SW 1271 (cell line): Measurements from ENCODE around the gene NEK11.

ENCODE experiments used
- DNase-seq, 2 experiments: peaks; one replicate each; lab custom pipeline; 2025; lab: John Stamatoyannopoulos, UW

Gene NEK11

DNA sequence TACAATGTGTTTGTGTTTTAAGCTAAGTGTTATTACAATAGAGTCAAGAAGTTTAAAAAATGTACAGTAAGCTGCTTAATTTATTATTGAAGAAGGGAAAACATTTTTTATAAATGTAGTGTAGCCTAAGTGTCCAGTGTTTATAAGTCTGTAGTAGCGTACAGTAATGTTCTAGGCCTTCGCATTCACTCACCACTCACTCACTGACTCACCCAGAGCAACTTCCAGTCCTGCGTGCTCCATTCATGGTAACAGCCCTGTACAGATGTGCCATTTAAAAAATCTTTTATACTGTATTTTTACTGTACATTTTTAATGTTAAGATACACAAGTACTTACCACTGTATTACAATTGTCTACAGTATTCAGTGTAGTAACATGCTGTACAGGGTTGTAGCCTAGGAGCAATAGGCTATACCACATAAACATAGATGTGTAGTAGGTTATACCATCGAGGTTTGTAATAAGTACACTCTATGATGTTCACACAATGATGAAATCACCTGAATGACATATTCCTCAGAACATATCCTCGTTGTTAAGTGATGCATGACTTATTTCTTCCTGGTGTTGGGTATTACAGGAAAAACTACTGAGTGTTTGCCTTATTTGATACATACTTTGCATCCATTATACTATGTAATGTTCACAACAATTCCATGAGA is 198.3 kb downstream of the NEK11 start:
- no peak for DNase-seq

DNA sequence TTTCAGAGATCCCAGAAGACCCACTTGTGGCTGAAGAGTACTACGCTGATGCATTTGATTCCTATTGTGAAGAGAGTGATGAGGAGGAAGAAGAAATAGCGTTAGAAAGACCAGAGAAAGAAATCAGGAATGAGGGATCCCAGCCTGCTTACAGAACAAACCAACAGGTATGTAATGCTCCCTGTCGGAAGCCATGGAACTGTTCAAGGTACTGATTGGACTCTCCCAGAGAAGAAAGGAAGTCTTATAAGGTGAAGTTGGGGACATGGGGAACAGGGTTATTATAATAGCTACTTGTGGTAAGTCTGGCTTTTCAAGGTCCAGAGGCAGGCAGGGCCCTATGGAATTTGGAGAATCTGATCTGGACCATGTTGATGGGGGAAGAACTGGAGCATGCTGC is 201.8 kb downstream of the NEK11 start:
- DNase-seq, result no peak

DNA sequence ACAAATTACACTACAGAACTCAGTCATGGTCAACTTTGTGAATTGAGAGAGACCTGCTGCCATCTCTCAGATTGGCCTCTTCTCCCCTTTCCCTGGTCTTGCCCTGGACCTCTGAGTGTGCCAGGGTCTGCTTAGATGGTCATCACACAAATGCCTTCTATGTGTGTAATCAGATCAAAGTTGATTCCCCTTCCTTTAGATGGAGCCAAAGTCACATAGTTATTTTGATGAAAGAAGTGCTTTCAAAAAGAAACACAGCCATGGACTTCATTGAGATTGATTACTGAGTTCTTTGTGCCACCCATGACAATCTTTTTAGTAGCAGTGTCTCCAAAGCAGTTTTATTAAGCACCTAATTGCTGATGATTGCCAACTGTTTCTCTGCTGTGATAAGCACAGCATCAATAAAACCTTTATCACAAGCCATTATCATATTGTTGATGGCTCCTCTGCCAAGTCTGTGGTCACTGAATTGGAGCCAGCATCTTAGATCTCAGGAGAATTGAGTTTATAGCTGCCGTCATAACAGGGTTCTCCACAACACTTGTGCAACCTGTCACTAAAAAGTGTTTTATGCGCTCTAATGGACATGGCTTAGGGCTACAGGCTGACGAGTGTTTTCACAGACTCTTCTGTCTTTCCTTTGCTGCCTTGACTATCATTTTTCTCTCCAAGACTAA is 205.2 kb downstream of the NEK11 start:
- DNase-seq, result no peak

DNA sequence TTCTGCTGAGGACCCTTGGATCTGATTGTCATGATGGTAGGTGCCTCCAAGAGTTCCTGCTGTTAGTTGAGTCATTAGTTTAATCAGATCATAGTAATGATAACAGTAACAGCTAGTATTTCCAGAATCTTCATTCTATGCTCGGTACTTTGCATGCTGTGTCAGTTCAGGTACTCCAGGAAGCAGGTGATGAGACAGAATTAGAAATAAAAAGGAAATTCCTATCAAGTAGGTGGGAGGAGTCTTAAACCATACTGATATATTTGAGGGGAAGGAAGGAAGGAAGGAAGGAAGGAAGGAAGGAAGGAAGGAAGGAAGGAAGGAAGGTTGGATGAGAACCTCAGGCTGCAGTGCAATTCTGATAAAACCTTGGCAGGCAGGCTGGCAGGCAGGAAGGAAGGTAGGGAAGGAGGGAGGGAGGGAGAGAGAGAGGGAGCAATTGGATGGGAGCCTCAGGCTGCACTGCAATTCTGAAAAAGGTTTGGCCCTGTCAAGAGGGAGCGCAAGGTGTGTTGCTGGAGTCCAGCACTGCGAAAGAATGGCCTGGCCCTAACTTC is 206.1 kb downstream of the NEK11 start:
- no peak for DNase-seq

DNA sequence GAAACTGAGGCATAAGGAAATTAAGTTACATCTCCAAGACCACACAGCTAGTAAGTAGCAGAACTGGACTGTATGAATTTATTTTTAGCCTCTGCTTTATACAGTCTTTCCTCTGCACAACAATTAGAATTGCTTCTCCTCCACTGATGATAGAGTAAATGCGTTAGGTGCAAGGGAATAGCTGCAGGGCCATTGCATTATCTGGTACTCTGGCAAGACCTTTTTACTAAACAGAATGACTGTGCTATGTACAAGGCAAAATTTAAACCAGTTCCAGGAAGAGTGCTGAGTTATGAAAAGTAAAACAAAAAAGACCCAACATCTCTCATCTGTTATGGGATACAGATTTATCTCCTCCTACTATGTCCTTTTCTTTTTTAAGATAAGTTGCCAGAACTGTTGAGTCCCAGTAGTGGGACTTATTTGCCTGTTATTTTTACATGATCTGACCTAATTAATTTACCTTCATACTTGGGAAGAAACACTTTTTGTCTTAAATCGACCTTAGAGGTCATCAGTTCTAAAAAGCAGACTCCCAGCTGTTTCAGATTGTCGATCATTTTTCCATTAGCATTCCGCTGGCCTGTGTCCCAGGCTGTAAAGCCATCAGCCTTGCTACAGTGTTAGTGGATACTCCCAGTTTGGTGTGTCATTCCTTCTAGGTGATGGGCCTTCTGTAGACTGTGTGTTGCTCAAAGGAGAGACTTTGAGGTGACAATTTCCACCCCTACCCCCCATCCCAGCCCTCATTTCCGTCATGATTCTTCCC is 207.4 kb downstream of the NEK11 start:
- DNase-seq, result no peak

DNA sequence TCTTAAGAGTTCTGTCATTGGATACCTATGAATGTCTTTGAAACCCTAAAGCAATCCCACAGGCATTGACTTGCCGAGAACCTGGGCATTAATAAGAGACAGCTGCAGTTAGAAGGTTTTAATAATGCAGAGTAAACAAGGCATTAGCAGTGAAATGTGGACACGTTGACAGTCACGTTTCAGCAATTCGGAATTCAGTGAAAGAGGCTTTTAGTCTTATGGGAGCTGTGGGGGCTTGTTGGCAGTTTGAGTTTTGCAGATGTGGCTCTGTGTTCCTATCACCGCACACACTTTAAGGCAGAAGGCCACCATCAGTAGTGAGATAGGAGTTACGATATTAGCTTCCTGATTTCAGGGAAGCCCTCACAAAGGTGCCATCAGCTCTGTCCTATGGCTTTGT is 209.7 kb downstream of the NEK11 start:
- no peak for DNase-seq

DNA sequence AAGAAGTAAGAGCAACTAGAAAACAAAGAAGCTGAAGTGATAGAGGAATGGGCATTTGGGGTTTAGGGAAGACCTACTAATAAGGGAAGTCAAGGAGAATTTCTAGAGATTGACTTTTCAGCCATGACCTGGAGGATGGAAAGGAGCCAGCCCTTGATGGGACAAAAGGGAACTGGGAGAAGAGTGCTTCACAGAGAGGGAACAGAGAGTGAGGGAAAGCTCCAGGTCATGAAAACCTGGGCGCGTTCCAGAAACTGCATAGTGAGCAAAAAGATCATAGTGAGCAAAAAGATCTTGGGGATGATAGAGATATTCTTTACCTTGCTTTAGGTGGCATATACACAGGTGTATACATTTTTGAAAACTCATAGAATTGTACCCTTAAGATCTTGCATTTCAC is 211.8 kb downstream of the NEK11 start:
- no peak for DNase-seq

DNA sequence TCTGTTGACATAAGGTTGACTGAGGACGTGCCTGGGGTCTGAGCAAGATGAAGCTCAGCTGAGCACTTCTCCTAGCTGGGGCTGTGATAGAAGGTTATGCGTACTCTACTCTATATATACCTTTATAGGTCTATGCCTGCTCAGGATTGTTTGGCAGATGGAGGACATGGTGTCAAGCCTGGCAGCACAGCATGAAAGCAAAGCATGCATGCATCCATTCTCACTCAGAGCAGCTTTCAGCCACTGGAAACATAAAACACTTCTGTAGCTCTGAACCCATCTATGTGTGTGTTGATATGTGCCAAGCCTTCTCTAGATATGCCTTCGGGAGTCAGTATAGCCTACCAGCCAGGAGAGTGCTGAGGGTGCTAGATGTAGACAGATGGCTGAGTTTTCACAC is 212.6 kb downstream of the NEK11 start:
- DNase-seq, result no peak

DNA sequence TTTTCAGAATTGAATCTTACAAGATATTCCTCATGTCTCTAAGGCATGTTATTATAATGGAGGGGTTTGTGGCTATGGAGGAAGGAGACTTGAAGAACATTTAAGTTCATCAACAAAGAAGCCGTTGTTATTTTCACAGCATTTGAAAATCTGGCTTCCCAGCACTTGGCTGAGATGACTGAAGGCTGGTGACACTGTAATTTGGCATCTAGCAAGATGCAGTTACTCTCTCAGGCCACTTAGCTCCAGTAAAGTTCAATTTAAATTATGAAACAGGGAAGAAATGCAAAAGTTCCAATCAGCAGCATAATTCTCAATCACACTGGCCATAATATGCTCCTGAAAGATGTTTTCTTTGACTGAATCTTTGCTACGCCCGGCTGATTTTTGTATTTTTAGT is 215.5 kb downstream of the NEK11 start:
- DNase-seq, result no peak

DNA sequence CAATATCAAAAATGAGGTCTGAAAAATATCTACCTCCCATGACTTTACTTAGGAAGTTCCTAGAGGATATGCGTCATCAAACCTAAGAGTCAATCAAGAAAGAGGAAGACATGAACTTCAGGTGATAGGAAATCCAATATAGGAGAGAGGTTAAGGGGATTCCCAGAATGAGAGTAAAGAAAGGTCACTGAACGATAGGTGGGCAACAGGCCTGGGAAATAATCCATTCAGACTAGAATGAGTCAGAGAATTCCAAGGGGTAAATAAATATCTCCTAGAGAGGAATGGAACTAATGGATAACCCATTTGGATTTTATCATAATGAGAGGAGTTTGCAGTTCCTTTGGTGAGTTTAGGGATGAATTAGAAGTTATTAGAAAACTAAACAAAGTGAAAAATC is 223.8 kb downstream of the NEK11 start:
- DNase-seq, result no peak

DNA sequence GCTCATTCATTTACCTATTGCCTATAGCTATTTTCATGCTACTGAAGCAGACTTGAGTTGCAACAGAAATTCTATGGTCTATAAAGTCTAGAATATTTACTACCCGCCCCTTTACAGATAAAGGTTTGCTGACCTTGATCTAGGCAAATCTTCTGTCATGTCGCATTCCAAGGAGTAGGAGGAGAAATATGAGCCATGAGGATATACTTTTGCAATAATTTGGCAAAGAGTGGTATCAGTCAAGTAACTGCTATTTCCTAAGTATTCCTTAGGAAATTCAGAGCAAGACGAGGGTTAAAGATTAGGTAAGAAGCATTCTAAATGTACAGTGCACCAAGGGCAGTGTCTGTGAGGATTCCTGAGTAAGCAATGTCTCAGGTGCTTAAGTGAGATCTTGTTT is 233.8 kb downstream of the NEK11 start:
- DNase-seq, result no peak

DNA sequence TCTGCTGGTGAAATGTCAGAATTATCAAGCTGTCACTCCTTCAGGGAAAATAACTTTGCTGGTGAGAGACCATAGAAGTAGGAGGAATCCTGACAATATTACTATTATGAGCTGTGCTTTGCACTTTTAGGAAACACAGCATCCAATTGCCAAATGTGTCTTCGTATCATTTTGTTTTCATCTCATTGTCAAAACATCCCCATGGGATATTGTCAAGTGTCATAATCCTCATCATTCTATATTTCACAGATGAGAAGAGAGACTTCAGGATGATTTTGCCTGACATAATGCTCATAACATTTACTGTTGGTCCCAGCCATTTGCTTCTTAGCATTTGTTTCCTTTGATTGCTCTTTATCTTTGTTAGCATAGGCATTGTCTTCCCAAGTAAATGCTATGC is 234.4 kb downstream of the NEK11 start:
- DNase-seq, result no peak

DNA sequence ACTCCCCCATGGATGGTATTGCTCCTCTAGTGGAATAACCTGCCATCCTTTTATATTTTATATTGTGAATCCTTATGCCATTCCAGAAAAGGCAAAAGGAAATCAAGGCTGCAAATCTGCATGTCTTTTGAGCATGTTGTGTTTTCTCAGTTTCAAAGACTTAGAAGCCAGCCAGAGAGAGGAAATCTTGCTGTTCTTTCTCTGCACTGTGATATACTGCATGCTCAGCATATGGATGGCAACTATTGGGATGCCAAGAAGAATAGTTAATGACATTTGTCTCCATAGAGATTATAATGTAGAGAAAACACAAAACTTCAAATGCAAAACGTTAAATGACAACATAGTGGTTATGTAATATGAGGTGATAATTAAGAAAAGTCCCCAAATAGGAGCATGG is 248.9 kb downstream of the NEK11 start:
- no peak for DNase-seq

DNA sequence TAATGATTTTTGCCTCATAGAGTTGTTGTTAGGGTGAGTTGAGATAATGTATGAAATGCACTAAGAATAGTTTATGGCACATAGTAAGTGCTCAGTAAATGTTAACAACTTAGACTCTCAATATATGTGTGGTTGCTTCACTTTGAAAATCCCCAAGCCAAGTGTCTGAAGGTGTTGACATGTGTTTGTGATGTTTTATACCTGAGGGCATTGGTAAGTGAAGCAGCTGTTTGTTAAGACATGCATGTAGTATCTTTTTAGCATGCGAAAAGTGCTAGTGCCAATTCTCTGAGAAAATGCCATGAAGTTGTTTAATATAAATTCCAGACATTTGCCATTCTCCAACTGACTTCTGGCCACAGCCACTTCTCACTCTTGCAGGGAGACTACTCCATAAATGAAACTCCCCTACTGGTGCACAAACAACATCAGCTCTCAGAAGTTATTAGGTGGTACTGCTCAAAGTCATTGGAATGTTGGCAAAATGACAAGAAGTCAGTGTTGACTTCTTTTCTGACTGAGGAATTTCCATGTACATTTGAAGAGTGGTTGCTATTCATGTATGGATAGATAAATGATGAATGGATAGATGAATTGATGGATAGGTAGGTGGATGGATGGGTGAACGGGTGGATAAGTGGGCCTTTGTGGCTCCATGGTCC is 251.3 kb downstream of the NEK11 start:
- DNase-seq, result peak in 1 of 2 experiments; percentile 5

DNA sequence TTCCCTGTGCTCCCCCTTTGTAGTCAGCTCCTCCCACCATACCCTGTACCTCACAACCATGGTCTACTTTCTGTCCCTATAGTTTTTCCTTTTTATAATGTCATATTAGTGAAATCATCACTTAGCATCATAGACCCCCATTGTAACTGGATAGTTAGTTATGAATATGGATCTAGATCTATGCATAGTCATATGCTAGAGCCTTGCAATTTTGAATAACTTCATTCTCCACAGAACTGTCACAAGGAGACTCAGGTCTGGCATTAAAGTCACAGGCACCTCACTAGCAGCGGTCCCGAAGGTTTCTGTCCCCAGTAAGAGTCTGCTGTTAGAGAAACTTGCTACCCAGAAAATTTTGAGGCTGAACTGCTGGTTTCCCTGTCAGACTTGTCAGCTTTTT is 252.9 kb downstream of the NEK11 start:
- DNase-seq, result no peak

DNA sequence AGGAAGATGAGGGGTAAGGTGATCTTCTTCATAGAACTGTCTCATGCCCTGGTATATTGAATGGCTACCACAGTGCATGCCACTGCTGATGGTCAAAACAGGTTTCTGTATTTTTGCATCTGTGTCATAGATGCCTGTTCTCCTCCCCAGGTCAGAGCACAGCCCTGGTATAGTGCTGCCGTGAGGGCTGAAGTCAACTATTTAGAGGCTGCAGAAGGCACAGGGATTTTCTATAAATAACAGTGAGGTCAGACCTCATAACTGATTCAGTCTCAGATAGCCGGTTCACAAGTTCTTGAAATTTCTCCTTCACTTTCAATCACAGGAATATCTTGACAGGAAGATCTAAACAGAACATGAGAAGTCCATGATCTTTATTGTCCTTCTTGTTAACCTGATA is 255.7 kb downstream of the NEK11 start:
- no peak for DNase-seq

DNA sequence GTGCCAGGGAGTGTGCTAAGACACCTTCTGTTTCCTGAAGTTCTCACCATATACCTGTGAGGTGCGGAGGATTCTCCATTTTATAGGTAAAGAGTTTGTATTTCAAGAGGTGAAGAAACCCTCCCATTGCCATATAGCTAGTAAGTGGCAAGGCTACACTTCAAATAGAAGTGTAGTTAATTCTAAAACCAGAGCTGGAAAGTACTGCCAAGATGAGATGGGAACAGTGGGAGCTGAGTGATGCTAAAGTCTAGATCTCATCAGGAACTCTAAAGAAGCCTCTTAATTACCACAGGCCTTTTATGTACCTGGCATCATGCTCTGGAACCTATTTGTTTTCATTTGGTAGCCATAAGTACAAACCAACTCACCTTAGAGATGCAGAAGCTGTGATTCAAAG is 256.3 kb downstream of the NEK11 start:
- DNase-seq, result no peak

DNA sequence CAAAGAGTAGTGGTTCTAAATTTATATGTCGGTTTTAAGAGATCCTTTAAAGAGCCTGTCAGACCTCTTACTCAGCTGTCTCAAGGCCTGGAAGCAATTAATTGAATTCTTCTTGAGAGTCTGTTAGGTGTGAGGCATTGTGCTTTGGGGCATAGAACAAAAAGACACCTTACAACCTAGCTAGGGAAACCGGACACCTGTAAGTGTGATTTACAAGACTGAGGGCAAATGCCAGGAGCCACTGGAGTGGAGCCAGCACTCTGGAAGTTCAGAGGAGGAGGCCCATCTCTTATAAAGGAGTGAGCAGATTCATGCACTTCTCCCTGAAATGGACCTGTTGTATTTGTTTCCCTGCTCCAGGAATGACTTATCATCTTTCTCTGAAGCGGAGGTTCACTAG is 257.2 kb downstream of the NEK11 start:
- no peak for DNase-seq

DNA sequence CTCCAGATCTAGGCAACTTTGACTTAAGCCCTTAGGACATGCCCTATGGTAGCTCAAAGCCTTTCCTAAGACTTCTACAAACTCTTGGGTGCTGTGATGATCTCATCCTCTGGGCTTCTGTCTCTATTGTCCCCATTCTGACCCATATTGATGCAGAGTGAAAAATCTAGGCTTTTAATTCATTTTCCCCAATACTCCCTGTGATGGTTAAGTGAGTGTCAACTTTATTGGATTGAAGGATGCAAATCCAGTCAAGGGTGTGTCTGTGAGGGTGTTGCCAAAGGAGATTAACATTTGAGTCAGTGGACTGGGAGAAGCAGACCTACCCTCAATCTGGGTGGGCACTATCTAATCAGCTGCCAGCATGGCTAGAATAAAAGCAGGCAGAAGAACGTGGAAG is 257.6 kb downstream of the NEK11 start:
- no peak for DNase-seq

DNA sequence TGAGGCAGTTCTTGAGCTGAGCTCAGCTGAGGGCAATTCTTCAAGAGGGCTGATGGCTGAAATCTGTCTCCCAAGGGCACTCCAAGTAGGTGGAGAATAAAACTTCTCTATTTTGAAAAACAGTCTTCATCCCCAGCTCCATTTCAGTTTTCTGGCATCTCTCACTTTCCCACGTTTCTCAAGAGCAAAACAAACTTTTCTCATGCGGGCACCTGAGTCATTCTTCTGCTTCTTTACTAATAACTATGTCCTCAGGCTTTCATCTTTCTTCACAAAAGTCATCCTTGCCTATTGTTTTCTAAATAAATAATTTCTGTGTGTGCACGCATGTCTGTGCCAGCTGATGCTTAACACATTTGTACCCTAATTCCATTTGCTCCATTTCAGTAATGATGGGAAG is 258.8 kb downstream of the NEK11 start:
- no peak for DNase-seq

DNA sequence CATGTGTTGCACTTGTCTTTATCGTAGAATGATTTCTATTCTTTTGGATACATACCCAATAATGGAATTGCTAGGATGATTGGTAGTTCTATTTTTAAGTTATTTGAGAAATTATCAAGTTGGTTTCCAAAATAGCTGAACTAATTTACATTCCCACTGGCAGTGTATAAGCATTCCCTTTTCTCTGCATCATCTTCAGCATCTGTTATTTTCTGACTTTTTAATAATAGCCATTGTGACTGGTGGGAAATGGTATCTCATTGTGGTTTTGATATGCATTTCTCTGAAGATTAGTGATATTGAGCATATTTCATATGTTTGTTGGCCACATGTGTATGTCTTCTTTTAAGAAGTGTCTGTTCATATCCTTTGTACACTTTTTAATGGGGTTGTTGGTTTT is 273.2 kb downstream of the NEK11 start:
- no peak for DNase-seq

DNA sequence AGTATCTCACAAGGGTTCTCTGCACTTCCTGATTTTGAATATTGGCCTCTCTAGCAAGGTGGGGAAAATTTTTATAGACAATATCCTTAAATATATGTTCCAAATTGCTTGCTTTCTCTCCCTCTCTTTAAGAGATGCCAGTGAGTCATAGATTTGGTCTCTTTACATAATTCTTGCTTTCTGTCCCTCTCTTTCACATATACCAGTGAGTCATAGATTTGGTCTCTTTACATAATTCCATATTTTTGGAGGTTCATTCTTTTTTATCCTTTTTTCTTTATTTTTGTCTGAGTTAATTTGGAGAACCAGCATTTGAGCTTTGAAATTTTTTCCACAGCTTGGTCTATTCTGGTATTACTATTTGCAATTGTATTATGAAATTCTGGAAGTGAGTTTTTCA is 277.2 kb downstream of the NEK11 start:
- DNase-seq, result no peak

DNA sequence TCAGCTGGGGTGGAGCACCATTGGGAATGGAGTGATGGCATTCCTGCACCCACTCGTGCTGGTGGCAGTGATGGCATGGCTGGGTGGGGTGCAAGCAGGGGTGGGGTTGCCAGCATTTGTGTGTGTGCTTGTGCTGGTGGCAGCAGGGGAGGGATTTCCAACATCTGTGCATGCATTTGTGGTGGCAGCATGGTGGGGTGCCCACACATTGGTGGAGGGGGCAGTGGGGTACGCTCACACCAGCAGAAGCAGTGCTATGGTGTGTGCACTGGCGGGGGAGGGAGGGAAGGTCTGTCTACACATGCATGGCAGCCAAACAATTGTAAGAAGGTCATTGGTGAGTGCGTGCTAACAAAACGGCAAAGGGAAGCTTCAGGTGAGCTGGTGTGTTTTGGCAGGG is 278.2 kb downstream of the NEK11 start:
- no peak for DNase-seq
